Testis (tissue), 2 donors: Measurements from ENCODE around the gene IRF2BP1.

ENCODE experiments used
- POLR2A ChIP-seq: fragments of 450-650 bp; IDR thresholded peaks from one replicate; pipeline ENCODE4 v1.6.1; 2017; ENCODE audit warnings: antibody characterized with exemption, mild to moderate bottlenecking, moderate library complexity
- TF ChIP-seq, protein P1 (sequence below), 3 experiments: fragments of 450-650 bp in 2 of 3; fragments of 200-600 bp in 1 of 3; sonication (generic) in 1 of 3; IDR thresholded peaks; one replicate each; pipeline ENCODE4 v1.5.1; 2016 to 2019; ENCODE audit warnings: antibody characterized with exemption in 3 of 3, mild to moderate bottlenecking in 2 of 3, moderate library complexity in 1 of 3

GRCh38 chr19:45920458-45920857, 34.5 kb upstream of the IRF2BP1 start:
- TF ChIP-seq POLR2A = no peak
- TF ChIP-seq, protein P1, sequence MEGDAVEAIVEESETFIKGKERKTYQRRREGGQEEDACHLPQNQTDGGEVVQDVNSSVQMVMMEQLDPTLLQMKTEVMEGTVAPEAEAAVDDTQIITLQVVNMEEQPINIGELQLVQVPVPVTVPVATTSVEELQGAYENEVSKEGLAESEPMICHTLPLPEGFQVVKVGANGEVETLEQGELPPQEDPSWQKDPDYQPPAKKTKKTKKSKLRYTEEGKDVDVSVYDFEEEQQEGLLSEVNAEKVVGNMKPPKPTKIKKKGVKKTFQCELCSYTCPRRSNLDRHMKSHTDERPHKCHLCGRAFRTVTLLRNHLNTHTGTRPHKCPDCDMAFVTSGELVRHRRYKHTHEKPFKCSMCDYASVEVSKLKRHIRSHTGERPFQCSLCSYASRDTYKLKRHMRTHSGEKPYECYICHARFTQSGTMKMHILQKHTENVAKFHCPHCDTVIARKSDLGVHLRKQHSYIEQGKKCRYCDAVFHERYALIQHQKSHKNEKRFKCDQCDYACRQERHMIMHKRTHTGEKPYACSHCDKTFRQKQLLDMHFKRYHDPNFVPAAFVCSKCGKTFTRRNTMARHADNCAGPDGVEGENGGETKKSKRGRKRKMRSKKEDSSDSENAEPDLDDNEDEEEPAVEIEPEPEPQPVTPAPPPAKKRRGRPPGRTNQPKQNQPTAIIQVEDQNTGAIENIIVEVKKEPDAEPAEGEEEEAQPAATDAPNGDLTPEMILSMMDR (IDR thresholded peaks at IDR 0.05) = no peak
